GM23338 (cell line): ENCODE data around the gene LATS2. TPM values are rescaled to one million over a fixed set of nuclear protein-coding genes. Genes with fewer than 3 reads are reported as not detected.

Experiments
- ATAC-seq: fragments of 200-7000 bp; cut with Tn5 transposase; 3 replicates; pipeline ENCODE4 v1.9.1; 2020
- DNase-seq: peaks from one replicate; pipeline ENCODE4 v3.0.0-alpha.2; 2015; ENCODE audit warnings: low spot score
- H2AFZ ChIP-seq: fragments of 200-600 bp; sonication (generic); 2 replicates; pipeline ENCODE4 v1.8.0; 2016; ENCODE audit warnings: antibody characterized with exemption, mild to moderate bottlenecking, moderate library complexity
- H3F3A ChIP-seq: fragments of 200-600 bp; sonication (generic); replicated peaks from 2 replicates; pipeline ENCODE4 v1.8.0; 2017; ENCODE audit warnings: antibody characterized with exemption, mixed run types, low read depth
- H3K27ac ChIP-seq: fragments of 200-600 bp; sonication (generic); 2 replicates; pipeline ENCODE4 v1.6.1; 2016; ENCODE audit warnings: low read depth
- H3K27me3 ChIP-seq: fragments of 200-600 bp; sonication (generic); 2 replicates; pipeline ENCODE4 v1.8.0; 2016; ENCODE audit warnings: mild to moderate bottlenecking, mixed run types, moderate library complexity; ENCODE audit not compliant: insufficient read depth
- H3K36me3 ChIP-seq: fragments of 200-600 bp; sonication (generic); 2 replicates; pipeline ENCODE4 v1.8.0; 2016; ENCODE audit warnings: mild to moderate bottlenecking; ENCODE audit not compliant: insufficient read depth
- H3K4me1 ChIP-seq: fragments of 200-600 bp; sonication (generic); 2 replicates; pipeline ENCODE4 v1.8.0; 2016; ENCODE audit warnings: mild to moderate bottlenecking, moderate library complexity; ENCODE audit not compliant: insufficient read depth
- H3K4me2 ChIP-seq: fragments of 200-600 bp; sonication (generic); 2 replicates; pipeline ENCODE4 v1.7.1; 2017; ENCODE audit warnings: mixed run types
- H3K4me3 ChIP-seq: fragments of 200-600 bp; sonication (generic); 2 replicates; pipeline ENCODE4 v1.6.1; 2016; ENCODE audit warnings: mixed run types
- H3K79me2 ChIP-seq: fragments of 200-600 bp; sonication (generic); replicated peaks from 2 replicates; pipeline ENCODE4 v1.8.0; 2017; ENCODE audit warnings: mild to moderate bottlenecking; ENCODE audit not compliant: insufficient read depth
- H3K9me2 ChIP-seq: fragments of 200-600 bp; sonication (generic); 2 replicates; pipeline ENCODE4 v1.8.0; 2017; ENCODE audit not compliant: insufficient read depth
- H4K20me1 ChIP-seq: fragments of 200-600 bp; sonication (generic); replicated peaks from 2 replicates; pipeline ENCODE4 v1.8.0; 2017; ENCODE audit warnings: mild to moderate bottlenecking; ENCODE audit not compliant: insufficient read depth
- H3K27ac Mint-ChIP-seq: 2 replicates; pipeline ENCODE4 v1.8.0; 2020; ENCODE audit warnings: inconsistent platforms, mild to moderate bottlenecking, moderate library complexity, mixed read lengths
- H3K27me3 Mint-ChIP-seq: 3 replicates; pipeline ENCODE4 v1.8.0; 2022; ENCODE audit warnings: low read depth, mild to moderate bottlenecking, moderate library complexity, mixed read lengths, inconsistent platforms; ENCODE audit not compliant: insufficient read depth, poor library complexity
- H3K36me3 Mint-ChIP-seq: 3 replicates; pipeline ENCODE4 v1.8.0; 2021; ENCODE audit warnings: low read depth, mild to moderate bottlenecking, inconsistent platforms, moderate library complexity, mixed read lengths
- H3K4me1 Mint-ChIP-seq: 3 replicates; pipeline ENCODE4 v1.8.0; 2020; ENCODE audit warnings: mild to moderate bottlenecking, inconsistent platforms, mixed read lengths
- H3K4me3 Mint-ChIP-seq: 3 replicates; pipeline ENCODE4 v1.8.0; 2021; ENCODE audit warnings: moderate library complexity, mild to moderate bottlenecking, inconsistent platforms, mixed read lengths
- H3K9me3 Mint-ChIP-seq: 3 replicates; pipeline ENCODE4 v1.8.0; 2020; ENCODE audit warnings: moderate library complexity, mild to moderate bottlenecking, inconsistent platforms, mixed read lengths
- CREB1 ChIP-seq: fragments of 250-450 bp; sonication (Bioruptor Pico); IDR thresholded peaks from 2 replicates; pipeline ENCODE4 v1.5.0; 2020; ENCODE audit warnings: low read depth, mild to moderate bottlenecking, moderate library complexity
- JUNB ChIP-seq: IDR thresholded peaks from one replicate; pipeline ENCODE4 v1.6.1; 2016; ENCODE audit warnings: antibody characterized with exemption; ENCODE audit not compliant: unreplicated experiment
- NANOG ChIP-seq: IDR thresholded peaks from 2 replicates; pipeline ENCODE4 v1.6.1; 2016; ENCODE audit warnings: antibody characterized with exemption, borderline replicate concordance
- REST ChIP-seq: IDR thresholded peaks from one replicate; pipeline ENCODE4 v1.6.1; 2018; ENCODE audit warnings: antibody characterized with exemption; ENCODE audit not compliant: unreplicated experiment
- ZNF114 ChIP-seq: fragments of 250-450 bp; sonication (Bioruptor Pico); IDR thresholded peaks from 2 replicates; pipeline ENCODE4 v1.5.0; 2020; ENCODE audit warnings: mild to moderate bottlenecking, moderate library complexity
- ZNF331 ChIP-seq: fragments of 250-450 bp; sonication (Bioruptor Pico); IDR thresholded peaks from 2 replicates; pipeline ENCODE4 v1.5.0; 2020; ENCODE audit warnings: low read depth, mild to moderate bottlenecking, moderate library complexity
- polyA plus RNA-seq: library from polyadenylated mRNA; unstranded; fragments of >200 nt; fragmentation: Nextera tagmentation; extraction: Ambion mirVana; gene quantifications from 2 replicates; pipeline ENCODE4 v1.2.1, GENCODE V29; 2016
- total RNA-seq: library from RNA; depleted of rRNA; stranded (reverse); fragments of >200 nt; shearing (Covaris generic); gene quantifications from 2 replicates; pipeline ENCODE4 v1.2.3, GENCODE V29; 2014
- TF ChIP-seq, protein P1 (sequence below): fragments of 250-450 bp; sonication (Bioruptor Pico); IDR thresholded peaks from 2 replicates; pipeline ENCODE4 v1.5.0; 2020; ENCODE audit warnings: mild to moderate bottlenecking, moderate library complexity
- TF ChIP-seq, protein P2 (sequence below), 2 experiments: fragments of 200-600 bp in 1 of 2; sonication (generic) in 1 of 2; conservative IDR thresholded peaks; 2 replicates each; pipeline versions ENCODE4 v1.5.1 to v1.6.1; 2016 to 2017; ENCODE audit warnings: antibody characterized with exemption in 2 of 2, low read depth in 2 of 2, mild to moderate bottlenecking in 2 of 2, moderate library complexity in 1 of 2

The LATS2 gene
- total and polyA plus RNA-seq, 2 experiments from 2014 or later, result 10.5 to 25.4 TPM

- TF ChIP-seq, protein P1, sequence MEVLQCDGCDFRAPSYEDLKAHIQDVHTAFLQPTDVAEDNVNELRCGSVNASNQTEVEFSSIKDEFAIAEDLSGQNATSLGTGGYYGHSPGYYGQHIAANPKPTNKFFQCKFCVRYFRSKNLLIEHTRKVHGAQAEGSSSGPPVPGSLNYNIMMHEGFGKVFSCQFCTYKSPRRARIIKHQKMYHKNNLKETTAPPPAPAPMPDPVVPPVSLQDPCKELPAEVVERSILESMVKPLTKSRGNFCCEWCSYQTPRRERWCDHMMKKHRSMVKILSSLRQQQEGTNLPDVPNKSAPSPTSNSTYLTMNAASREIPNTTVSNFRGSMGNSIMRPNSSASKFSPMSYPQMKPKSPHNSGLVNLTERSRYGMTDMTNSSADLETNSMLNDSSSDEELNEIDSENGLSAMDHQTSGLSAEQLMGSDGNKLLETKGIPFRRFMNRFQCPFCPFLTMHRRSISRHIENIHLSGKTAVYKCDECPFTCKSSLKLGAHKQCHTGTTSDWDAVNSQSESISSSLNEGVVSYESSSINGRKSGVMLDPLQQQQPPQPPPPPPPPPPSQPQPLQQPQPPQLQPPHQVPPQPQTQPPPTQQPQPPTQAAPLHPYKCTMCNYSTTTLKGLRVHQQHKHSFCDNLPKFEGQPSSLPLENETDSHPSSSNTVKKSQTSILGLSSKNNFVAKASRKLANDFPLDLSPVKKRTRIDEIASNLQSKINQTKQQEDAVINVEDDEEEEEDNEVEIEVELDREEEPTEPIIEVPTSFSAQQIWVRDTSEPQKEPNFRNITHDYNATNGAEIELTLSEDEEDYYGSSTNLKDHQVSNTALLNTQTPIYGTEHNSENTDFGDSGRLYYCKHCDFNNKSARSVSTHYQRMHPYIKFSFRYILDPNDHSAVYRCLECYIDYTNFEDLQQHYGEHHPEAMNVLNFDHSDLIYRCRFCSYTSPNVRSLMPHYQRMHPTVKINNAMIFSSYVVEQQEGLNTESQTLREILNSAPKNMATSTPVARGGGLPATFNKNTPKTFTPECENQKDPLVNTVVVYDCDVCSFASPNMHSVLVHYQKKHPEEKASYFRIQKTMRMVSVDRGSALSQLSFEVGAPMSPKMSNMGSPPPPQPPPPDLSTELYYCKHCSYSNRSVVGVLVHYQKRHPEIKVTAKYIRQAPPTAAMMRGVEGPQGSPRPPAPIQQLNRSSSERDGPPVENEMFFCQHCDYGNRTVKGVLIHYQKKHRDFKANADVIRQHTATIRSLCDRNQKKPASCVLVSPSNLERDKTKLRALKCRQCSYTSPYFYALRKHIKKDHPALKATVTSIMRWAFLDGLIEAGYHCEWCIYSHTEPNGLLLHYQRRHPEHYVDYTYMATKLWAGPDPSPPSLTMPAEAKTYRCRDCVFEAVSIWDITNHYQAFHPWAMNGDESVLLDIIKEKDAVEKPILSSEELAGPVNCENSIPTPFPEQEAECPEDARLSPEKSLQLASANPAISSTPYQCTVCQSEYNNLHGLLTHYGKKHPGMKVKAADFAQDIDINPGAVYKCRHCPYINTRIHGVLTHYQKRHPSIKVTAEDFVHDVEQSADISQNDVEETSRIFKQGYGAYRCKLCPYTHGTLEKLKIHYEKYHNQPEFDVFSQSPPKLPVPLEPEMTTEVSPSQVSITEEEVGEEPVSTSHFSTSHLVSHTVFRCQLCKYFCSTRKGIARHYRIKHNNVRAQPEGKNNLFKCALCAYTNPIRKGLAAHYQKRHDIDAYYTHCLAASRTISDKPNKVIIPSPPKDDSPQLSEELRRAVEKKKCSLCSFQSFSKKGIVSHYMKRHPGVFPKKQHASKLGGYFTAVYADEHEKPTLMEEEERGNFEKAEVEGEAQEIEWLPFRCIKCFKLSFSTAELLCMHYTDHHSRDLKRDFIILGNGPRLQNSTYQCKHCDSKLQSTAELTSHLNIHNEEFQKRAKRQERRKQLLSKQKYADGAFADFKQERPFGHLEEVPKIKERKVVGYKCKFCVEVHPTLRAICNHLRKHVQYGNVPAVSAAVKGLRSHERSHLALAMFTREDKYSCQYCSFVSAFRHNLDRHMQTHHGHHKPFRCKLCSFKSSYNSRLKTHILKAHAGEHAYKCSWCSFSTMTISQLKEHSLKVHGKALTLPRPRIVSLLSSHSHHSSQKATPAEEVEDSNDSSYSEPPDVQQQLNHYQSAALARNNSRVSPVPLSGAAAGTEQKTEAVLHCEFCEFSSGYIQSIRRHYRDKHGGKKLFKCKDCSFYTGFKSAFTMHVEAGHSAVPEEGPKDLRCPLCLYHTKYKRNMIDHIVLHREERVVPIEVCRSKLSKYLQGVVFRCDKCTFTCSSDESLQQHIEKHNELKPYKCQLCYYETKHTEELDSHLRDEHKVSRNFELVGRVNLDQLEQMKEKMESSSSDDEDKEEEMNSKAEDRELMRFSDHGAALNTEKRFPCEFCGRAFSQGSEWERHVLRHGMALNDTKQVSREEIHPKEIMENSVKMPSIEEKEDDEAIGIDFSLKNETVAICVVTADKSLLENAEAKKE, result no peak
- TF ChIP-seq ZNF331 (CRISPR knock-in tag), result no peak
Observed at GRCh38 chr13:21012841-21013681, 48.3 kb downstream of the LATS2 start (continued).

GRCh38 chr13:21012211-21012610, 49.2 kb downstream of the LATS2 start:
- H3K79me2 ChIP-seq, result peaks cover 97% of the 10 kb centered on the region
- Mint-ChIP-seq H3K4me1 (peaks cover 26% of the 10 kb centered on the region), H3K27me3 (peaks cover 6% of the 10 kb centered on the region), H3K4me3 (no peak overlapping the region), H3K9me3 (no peaks in the 10 kb centered on the region), H3K36me3 (peaks cover 2% of the 10 kb centered on the region; the same call in 1 of the 3 replicates), H3K27ac (no peak overlapping the region)
- H3K27ac ChIP-seq, result no peak overlapping the region
- H2AFZ ChIP-seq, result no peak overlapping the region
- ATAC-seq (no peak), DNase-seq (no peak)
- no peaks in the 10 kb centered on the region; the same call in 1 of the 2 replicates for H3F3A ChIP-seq
- H3K9me2 ChIP-seq, result no peaks in the 10 kb centered on the region
- H3K36me3 ChIP-seq, result 0 out of 2 replicates have a peak, but pooled peaks cover 4% of the 10 kb centered on the region
- H3K27me3 ChIP-seq, result no peaks in the 10 kb centered on the region
- no peak overlapping the region for H3K4me2 ChIP-seq
- H4K20me1 ChIP-seq, result peaks cover 52% of the 10 kb centered on the region
- H3K4me3 ChIP-seq, result no peak overlapping the region
- peaks cover 6% of the 10 kb centered on the region; the same call in 1 of the 2 replicates for H3K4me1 ChIP-seq
- no peak for TF ChIP-seq CREB1 (CRISPR knock-in tag)
- no peak for TF ChIP-seq ZNF331 (CRISPR knock-in tag)
- no peak for TF ChIP-seq ZNF114 (CRISPR knock-in tag)
- no peak for TF ChIP-seq NANOG
- no peak for TF ChIP-seq REST
- no peak for TF ChIP-seq JUNB
- TF ChIP-seq, protein P2, sequence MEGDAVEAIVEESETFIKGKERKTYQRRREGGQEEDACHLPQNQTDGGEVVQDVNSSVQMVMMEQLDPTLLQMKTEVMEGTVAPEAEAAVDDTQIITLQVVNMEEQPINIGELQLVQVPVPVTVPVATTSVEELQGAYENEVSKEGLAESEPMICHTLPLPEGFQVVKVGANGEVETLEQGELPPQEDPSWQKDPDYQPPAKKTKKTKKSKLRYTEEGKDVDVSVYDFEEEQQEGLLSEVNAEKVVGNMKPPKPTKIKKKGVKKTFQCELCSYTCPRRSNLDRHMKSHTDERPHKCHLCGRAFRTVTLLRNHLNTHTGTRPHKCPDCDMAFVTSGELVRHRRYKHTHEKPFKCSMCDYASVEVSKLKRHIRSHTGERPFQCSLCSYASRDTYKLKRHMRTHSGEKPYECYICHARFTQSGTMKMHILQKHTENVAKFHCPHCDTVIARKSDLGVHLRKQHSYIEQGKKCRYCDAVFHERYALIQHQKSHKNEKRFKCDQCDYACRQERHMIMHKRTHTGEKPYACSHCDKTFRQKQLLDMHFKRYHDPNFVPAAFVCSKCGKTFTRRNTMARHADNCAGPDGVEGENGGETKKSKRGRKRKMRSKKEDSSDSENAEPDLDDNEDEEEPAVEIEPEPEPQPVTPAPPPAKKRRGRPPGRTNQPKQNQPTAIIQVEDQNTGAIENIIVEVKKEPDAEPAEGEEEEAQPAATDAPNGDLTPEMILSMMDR (conservative IDR thresholded peaks at IDR 0.05; ENCODE audit: low read depth in 2 of 2), result no peak
